Retinal pigment epithelial cell (primary cell): Measurements from ENCODE around the gene RNF212.

Experiments used
- DNase-seq: peaks from one replicate; pipeline ENCODE4 v3.0.0-alpha.2; 2010; ENCODE audit warnings: low read depth
- H3K4me3 ChIP-seq: 2 replicates; pipeline ENCODE4 v1.5.1; 2011; ENCODE audit warnings: mild to moderate bottlenecking, low read length, control low read depth, moderate library complexity
- CTCF ChIP-seq: conservative IDR thresholded peaks from 2 replicates; pipeline ENCODE4 v1.5.1; 2011; ENCODE audit warnings: low read depth, low read length, control low read depth, inconsistent platforms

Gene RNF212

GRCh38 chr4:1084394-1084793 is 29.0 kb downstream of the RNF212 start:
- DNase-seq, result no peak
- no peak for TF ChIP-seq CTCF
- no peak overlapping the region for H3K4me3 ChIP-seq

DNA sequence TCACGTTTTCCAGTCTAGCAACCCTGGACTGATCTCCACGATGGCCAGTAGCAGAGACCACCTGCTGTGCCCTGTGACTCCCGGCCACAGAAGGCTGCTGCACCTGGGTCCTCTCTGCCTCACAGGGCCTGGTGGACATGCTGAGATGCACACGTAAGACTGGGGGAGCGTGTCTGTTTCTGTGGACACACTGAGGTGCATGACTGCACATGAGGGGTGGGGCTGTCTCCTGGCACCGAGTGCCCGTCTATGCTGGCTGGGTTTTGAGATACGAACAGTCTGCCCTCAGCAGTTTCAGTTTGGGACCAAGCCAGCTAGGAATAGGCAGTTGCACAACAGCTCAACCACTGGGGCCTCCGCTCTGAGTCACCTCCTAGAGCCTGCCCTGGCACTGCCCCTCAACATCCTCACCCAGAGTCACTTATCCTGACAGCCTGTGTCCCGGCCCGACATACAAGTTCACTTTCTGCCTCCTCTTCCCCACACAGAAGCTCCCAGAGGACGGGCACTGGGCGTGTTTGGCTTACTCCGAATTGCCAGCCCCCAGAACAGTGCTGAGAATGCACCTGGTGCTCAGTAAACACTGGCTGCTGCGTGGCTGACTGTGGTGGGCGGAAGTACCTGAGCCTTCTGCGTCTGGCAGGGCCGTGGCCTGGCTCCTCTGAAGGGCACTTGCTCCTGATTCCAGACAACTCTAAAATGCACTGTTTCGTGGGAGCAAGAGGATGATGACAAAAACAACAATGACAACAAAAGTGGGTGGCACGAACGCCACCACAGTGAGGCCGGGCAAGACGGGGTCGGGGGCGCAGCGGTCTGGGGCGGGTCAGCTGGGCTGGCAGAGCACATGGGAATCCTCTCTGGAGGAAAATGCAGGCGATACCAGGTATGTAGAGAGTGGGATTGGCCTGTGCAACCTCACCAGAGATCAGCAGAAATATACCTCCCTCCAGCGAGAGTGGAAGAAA is 30.9 kb downstream of the RNF212 start:
- H3K4me3 ChIP-seq, result no peak overlapping the region
- DNase-seq, result peak; percentile 94
- peak; percentile 1 for TF ChIP-seq CTCF

GRCh38 chr4:1081689-1082040 is 31.7 kb downstream of the RNF212 start:
- no peak for TF ChIP-seq CTCF
- no peak for DNase-seq
- no peak overlapping the region for H3K4me3 ChIP-seq

GRCh38 chr4:1080961-1081688 is 32.2 kb downstream of the RNF212 start:
- DNase-seq, result peak; percentile 61
- H3K4me3 ChIP-seq, result no peak overlapping the region
- TF ChIP-seq CTCF, result no peak

- TF ChIP-seq CTCF, result no peak
- H3K4me3 ChIP-seq, result no peak overlapping the region
- DNase-seq, result no peak
These were observed 32.9 kb downstream of the RNF212 start for GRCh38 chr4:1080432-1080831.

DNA sequence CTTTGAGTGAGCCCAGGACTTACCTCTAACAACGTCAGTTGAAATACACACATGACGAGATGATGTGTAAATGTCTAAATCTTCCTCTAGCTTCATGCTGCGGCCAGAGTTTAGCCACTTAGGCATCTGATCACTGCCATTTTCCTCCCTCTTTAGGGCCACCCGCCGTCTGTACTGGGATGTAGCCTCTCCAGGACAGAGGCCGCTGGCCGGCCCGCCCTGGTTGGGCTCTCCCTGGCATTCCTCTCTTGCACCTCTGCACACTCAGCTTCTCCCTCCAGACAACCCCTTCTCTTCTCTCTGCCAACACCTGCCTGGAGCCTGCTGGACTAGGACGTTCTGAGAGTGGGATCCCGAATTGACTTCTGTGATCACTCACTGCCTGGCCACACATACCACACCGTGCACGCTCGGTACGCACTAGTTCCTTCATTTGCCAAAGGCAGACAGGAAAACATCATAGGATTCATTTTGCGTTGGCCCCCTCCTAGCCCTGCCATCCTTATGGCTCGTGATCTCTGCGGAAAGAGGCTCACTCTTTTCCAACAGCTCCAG is 33.6 kb downstream of the RNF212 start:
- H3K4me3 ChIP-seq, result no peak overlapping the region
- no peak for DNase-seq
- TF ChIP-seq CTCF, result no peak

GRCh38 chr4:1078490-1078889 is 34.9 kb downstream of the RNF212 start:
- no peak for DNase-seq
- TF ChIP-seq CTCF, result no peak
- H3K4me3 ChIP-seq, result no peak overlapping the region
